Tibial artery (tissue), 4 donors: ENCODE results near the gene GABBR2.

Experiments used
- DNase-seq, 2 donors: peaks; one replicate each; pipeline ENCODE4 v3.0.0-alpha.2; 2019
- H3K27ac ChIP-seq, 2 donors: fragments of 200-600 bp; sonication (generic) in 1 of 2; 1 replicate in 1 of 2; 2 replicates in 1 of 2; pipeline ENCODE4 v1.5.1; 2018 to 2019; ENCODE audit warnings: mild to moderate bottlenecking in 1 of 2
- H3K27me3 ChIP-seq, 2 donors: fragments of 200-600 bp; sonication (generic) in 1 of 2; one replicate each; pipeline versions ENCODE4 v1.5.1 to v1.6.0; 2016 to 2019
- H3K36me3 ChIP-seq, 3 donors: fragments of 200-600 bp; sonication (generic) in 2 of 3; one replicate each; pipeline ENCODE4 v1.5.1; 2016 to 2019; ENCODE audit warnings: mild to moderate bottlenecking in 2 of 3
- H3K4me1 ChIP-seq, 4 donors: fragments of 200-600 bp; sonication (generic) in 2 of 4; 1 replicate in 3 of 4; 2 replicates in 1 of 4; pipeline ENCODE4 v1.5.1; 2016 to 2019
- H3K4me3 ChIP-seq, 2 donors: fragments of 200-600 bp; sonication (generic) in 1 of 2; 1 replicate in 1 of 2; 2 replicates in 1 of 2; pipeline ENCODE4 v1.5.1; 2018 to 2019; ENCODE audit warnings: mild to moderate bottlenecking in 2 of 2
- H3K9me3 ChIP-seq, 3 donors: fragments of 200-600 bp; sonication (generic) in 1 of 3; one replicate each; pipeline ENCODE4 v1.5.1; 2016 to 2019
- CTCF ChIP-seq, 2 experiments: fragments of 200-600 bp in 1 of 2; fragments of 450-650 bp in 1 of 2; IDR thresholded peaks; one replicate each; pipeline ENCODE4 v1.5.1; 2017 to 2019; ENCODE audit warnings: antibody characterized with exemption in 2 of 2, mild to moderate bottlenecking in 1 of 2, moderate library complexity in 1 of 2
- intact Hi-C: fragments of 100-400 bp; cut with DNase I; formaldehyde crosslinking; loops from one replicate; pipeline ENCODE4 v1.15.0; 2023; ENCODE audit warnings: low total_unique reads

The GABBR2 gene

GRCh38 chr9:98369896-98370295 is 338.8 kb downstream of the GABBR2 start:
- no peaks in the 10 kb centered on the region for H3K27me3 ChIP-seq
- no peak overlapping the region for H3K4me3 ChIP-seq
- peaks cover 0 to 10% (median 10%) of the 10 kb centered on the region in 3 donors for H3K9me3 ChIP-seq
- intact Hi-C loops: no loop called here
- H3K4me1 ChIP-seq: no peaks in the 10 kb centered on the region
- no peaks in the 10 kb centered on the region for H3K36me3 ChIP-seq
- DNase-seq: no peak
- TF ChIP-seq CTCF (IDR thresholded peaks at IDR 0.05): no peak
- no peak overlapping the region for H3K27ac ChIP-seq

- Histone ChIP-seq H3K4me1 (no peaks in the 10 kb centered on the region), H3K9me3 (peaks cover 0 to 11% (median 11%) of the 10 kb centered on the region in 3 donors), H3K36me3 (no peaks in the 10 kb centered on the region), H3K27me3 (no peaks in the 10 kb centered on the region), H3K27ac (no peak overlapping the region), H3K4me3 (no peak overlapping the region)
- DNase-seq: no peak
- intact Hi-C loops: no loop called here
- TF ChIP-seq CTCF (IDR thresholded peaks at IDR 0.05): no peak
These were observed 339.3 kb downstream of the GABBR2 start for GRCh38 chr9:98369471-98369870.

- TF ChIP-seq CTCF (IDR thresholded peaks at IDR 0.05): no peak
- H3K27ac ChIP-seq: no peak overlapping the region
These were observed 339.7 kb downstream of the GABBR2 start for GRCh38 chr9:98369066-98369425.

GRCh38 chr9:98368366-98369065 is 340.2 kb downstream of the GABBR2 start:
- H3K4me3 ChIP-seq: no peak overlapping the region
- peaks cover 0 to 11% (median 11%) of the 10 kb centered on the region in 3 donors for H3K9me3 ChIP-seq
- H3K27me3 ChIP-seq: no peaks in the 10 kb centered on the region
- TF ChIP-seq CTCF (IDR thresholded peaks at IDR 0.05): no peak
- no peak overlapping the region for H3K27ac ChIP-seq
- H3K36me3 ChIP-seq: no peaks in the 10 kb centered on the region
- intact Hi-C loops: no loop called here
- DNase-seq: no peak
- no peaks in the 10 kb centered on the region for H3K4me1 ChIP-seq

More at GRCh38 chr9:98369066-98369425, 339.7 kb downstream of the GABBR2 start:
- no peaks in the 10 kb centered on the region for H3K27me3 ChIP-seq
- DNase-seq: no peak
- H3K9me3 ChIP-seq: peaks cover 0 to 11% (median 11%) of the 10 kb centered on the region in 3 donors
- no peak overlapping the region for H3K4me3 ChIP-seq
- intact Hi-C loops: no loop called here
- no peaks in the 10 kb centered on the region for H3K36me3 ChIP-seq
- no peaks in the 10 kb centered on the region for H3K4me1 ChIP-seq

GRCh38 chr9:98367923-98368322 is 340.8 kb downstream of the GABBR2 start:
- Histone ChIP-seq H3K9me3 (peaks cover 0 to 11% (median 11%) of the 10 kb centered on the region in 3 donors), H3K27me3 (no peaks in the 10 kb centered on the region), H3K27ac (no peak overlapping the region), H3K4me1 (no peaks in the 10 kb centered on the region), H3K4me3 (no peak overlapping the region), H3K36me3 (no peaks in the 10 kb centered on the region)
- intact Hi-C loops: no loop called here
- DNase-seq: no peak
- no peak for TF ChIP-seq CTCF (IDR thresholded peaks at IDR 0.05)
